ENCODE results near the gene ATXN1.
"Not testable (repeated sequence)": the region's sequence is repeated elsewhere in the genome, so short reads cannot be mapped to it uniquely, and the experiment has no call there.

Gene ATXN1

DNA sequence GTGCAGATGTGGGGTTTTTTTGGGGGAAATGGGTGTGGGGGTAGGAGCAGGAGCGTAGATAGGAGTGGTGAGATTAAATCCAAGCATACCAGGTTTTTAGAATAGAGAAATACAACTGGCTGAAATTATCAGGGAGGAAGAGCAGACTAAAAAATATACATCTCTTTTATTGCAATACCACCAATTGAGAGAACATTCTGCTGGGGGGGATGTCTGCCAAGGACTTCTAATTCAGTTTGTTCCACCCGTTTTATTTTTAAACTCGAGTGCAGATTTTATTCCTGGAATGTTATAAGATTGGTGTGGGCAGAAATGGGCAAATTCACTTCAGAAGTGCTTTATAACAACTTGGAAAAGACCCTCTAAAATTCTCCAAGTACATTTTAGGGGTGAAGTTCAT is 330.2 kb downstream of the ATXN1 start:
- in situ Hi-C loops (cut with MboI; ENCODE audit: low sequenced_read_pairs), result no loop called here

DNA sequence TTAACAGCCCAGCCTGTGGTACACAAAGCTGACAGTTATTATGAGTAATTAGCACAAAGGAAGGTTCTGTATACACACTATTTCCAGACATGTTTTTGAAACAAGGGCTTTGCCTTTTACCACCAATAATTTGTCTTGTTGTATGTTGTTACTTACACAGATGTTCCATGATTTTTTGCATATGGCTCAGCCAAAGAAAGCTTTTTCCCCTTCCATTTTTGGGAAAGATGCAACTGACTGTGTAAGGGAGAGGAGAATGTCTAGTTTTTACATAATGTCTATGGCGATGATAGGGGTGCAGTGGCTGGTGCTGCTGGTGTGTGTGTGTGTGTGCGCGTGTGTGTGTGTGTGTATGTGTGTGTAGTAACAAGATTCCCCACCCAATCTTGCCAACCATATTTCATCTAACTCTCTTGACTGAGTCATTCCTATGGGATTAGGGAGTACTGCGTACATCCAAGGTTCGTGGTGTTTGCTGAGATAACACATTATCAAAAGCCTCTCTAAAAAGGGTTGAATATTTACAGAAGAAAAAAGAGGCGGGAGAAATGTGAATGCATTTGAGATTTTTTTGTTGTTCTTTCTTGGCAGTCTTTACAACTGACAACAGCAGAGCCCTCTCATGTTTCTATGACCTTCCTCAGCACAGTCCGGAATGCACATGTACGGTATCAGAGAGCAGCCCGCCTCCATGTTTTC is 330.7 kb downstream of the ATXN1 start:
- in situ Hi-C loops (cut with MboI; ENCODE audit: low sequenced_read_pairs), result no loop called here

DNA sequence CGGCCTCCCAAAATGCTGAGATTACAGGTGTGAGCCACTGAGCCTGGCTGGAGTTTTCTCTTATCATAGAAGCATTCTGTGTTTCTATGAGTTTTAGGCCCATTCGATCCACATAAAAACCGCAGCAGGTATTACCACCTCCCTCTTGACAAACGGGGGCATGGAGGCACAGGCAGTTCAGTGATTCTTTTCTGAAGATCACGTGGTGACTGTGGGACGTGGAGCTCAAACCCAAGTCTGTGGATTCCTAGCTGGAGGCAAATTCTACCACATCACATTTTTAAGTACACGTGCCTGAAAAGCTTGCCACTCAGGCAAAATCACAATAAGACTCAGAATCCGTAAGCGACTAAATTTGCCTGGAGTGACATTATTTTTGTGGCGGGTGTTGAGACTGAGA is 331.6 kb downstream of the ATXN1 start:
- in situ Hi-C loops (cut with MboI; ENCODE audit: low sequenced_read_pairs), result no loop called here

DNA sequence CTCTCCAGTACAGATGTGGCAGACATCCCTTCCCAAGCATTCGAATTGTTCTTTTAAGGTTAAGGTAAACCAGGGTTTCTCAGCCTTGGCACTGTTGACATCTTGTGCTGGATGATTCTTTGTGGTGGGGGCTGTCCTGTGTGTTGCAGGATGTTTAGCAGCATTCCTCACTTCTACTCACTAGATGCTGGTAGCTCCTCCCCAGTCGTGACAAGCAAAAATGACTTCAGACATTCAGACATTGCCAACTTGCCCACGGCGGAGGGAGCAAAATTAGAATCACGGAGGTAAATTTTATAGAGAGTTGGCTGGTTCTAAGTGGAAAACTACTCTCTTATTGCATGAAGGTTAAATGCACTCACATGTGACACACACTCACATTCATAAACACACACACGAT is 334.1 kb downstream of the ATXN1 start:
- in situ Hi-C loops (cut with MboI; ENCODE audit: low sequenced_read_pairs), result no loop called here

DNA sequence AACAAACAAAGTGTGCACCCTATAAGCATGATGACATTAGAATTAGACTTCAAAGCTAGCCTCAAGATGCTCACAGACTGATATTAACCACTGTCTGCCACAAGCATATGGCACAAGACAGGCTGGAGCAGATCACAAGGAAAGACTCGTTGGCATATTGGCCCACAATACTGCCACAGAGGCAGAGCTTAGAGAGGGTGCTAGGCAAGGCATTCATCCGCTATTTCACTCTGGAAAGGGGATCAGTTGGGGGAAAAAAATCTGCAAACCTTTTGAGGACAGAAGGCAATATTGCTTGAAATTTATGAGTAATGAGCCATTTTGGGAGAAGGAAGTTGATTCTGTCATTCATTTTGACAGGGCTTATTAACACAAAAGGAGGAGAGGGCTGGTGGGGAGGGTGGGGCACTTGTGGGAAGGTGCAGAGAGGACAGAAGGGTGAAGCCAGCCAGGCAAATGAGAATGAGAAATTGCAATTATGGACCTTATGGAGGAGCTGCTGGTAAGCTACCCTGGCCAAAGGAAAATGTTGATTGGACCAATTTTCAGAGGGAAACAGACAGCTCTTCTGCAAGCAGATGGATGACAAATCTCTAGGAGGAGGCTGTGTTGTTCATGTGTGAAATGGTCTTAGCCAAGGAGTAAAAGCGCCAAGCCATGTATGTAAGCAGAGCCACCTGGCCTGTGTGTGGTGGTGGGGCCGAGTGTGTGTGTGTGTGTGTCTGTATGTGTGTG is 335.2 kb downstream of the ATXN1 start:
- in situ Hi-C loops (cut with MboI; ENCODE audit: low sequenced_read_pairs), result no loop called here

DNA sequence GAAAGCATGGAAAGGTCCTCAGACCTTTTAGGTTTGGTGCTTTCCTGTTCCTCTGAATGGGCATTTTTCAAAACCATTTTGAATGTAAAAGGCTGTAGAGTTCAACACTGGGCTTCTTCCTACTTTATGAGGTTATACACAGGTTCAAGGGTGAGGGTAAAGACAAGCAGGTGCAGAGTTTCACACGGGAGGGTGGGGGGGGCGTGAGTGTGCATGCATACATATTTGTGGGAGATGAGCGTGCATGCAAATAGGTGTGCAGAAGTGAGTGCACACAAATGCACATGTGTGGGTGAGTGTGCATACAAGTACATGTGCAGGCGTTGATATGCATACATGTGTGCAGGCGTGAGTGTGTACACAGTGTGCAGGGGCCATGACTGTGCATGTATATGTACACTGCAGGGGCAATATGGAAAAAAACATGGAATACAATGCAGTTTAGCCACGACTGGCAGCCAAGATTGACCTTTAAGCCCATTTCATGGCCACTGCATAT is 339.7 kb downstream of the ATXN1 start:
- in situ Hi-C loops (cut with MboI; ENCODE audit: low sequenced_read_pairs), result no loop called here

DNA sequence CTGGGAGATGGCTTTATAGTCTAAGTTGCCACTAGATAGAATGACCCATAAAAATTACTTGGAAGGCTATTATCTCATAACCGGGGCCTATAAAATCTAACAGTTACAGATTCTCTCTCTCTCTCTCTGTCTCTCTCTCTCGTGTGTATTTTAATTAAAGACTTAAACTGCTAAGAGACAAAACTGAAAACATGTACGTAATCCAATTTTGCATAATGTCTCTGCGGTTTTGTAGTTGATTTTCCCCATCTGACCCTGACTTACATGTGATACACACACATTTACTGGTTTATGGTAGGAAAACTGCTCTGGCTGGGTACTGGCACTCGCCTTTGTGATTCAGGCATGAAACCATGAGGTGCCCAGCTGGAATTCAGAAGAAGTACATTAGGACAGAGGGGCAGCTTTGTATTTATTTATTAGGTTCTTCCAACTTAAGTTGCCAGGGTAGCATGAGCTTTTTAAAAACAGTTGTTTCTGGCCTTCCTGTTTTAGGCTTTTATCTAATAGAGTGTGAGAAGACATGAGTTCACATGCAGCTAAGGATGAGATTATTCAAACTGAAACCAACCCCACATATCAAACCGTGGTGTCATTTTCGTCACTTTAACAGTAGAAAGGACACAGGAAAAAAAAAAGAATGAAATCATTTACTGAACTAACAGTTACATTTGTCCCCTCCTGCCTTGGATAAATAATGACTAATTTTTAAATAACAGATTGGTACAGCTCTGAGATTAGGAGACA is 340.4 kb downstream of the ATXN1 start:
- in situ Hi-C loops (cut with MboI; ENCODE audit: low sequenced_read_pairs), result no loop called here

DNA sequence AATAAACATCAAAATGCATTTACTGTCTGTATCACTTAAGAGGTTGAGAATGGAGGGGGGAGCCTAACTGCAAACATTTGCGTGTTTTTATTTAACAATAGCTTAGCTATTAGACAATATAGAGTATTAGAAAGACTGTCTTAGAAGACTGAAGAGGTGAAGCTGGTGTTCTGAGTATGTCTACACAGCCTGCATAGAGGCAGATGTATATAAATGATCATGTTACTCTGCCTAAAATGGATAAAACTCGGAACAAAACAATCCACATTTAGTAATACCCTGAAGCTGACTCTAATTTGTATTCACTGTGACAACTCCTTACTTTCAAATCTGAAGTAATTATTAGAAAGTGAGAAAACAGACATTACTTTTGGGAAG is 340.9 kb downstream of the ATXN1 start:
- in situ Hi-C loops (cut with MboI; ENCODE audit: low sequenced_read_pairs), result no loop called here

DNA sequence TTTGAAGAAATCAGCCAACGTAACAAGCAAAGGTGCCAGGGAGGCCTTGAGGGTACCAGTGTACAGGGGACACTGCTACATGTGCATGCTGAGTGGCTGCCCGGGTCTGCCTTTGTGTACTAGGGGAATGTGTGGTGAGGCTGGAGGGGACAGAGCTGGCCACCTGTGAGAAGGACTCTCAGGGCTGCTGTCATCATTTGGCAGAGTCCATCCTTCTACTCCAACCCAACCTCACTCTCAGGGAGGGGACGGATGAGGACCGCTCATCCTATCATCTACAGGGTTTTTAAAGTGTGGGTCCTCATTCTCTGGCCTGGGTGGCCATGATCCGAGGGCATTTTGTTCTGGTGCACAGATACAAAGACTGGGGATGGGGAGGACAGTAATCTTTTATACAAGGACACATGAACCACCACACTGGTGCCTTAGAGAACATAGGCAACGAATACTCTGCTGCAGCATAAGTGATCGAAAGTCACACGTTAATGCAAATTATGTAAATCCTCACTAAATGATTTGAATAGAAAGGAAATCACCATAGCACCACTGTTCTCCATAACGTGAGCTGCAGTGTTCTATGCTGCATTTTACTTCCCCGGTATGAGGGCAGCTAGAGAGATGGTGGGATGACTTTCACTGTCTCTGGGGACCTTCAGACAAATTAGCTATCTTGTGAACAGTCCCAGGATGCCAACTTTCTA is 341.5 kb downstream of the ATXN1 start:
- in situ Hi-C loops (cut with MboI; ENCODE audit: low sequenced_read_pairs), result no loop called here

DNA sequence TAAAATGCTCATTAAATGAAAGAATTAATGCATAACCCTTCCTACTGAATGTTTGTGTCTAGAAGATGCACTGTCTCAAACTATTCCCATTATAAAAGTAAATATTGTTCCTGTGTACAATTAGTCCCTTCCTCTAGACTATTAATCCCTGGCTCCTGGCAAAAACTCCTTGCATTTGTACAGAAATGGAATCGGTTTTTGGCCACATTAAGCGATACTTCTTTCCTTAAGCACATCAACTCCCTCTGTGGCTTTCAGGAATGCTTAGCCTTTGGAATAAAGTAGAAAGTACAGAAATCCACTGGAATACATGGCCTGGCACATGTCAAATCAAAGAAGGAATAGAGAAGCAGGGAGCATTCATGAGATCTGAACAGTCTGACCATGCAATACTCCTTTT is 343.1 kb downstream of the ATXN1 start:
- in situ Hi-C loops (cut with MboI; ENCODE audit: low sequenced_read_pairs), result no loop called here

DNA sequence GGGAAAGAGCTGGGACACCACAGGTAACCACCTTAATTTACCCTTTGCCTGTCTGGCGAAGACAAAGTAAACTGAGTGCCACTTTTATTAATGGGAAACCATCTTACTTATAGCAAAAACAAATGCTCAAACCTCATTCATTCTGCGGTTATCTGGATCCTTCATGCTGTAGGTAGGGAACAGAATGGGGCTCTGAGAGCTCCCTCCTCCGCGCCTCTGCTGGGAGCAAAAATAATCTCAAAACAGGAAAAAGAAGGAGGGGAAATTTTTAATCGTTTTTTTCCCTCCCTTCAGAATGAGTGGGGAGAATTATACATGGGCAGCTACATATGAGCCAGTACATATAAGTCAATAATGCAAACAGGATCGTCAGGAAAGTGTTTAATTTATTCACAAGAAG is 345.6 kb downstream of the ATXN1 start:
- in situ Hi-C loops (cut with MboI; ENCODE audit: low sequenced_read_pairs), result no loop called here

DNA sequence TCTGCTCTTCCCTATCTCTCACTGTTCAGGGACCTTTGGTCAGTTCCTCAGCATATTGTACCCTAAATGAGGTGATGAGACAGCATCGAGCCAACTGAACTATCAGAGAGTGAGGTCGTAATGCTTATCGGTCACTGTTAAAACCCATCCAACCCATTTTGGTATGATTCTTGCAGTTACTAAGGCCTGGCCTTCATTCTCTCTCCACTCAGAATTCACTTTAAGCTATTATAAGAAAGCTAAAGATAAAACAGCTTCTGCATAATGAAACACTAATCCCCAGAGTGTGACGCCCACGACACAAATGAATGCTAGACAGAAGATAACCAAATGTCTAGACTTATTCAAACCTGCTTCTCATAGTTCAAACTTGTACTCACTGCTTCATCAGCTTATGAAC is 347.1 kb downstream of the ATXN1 start:
- in situ Hi-C loops (cut with MboI; ENCODE audit: low sequenced_read_pairs), result no loop called here

DNA sequence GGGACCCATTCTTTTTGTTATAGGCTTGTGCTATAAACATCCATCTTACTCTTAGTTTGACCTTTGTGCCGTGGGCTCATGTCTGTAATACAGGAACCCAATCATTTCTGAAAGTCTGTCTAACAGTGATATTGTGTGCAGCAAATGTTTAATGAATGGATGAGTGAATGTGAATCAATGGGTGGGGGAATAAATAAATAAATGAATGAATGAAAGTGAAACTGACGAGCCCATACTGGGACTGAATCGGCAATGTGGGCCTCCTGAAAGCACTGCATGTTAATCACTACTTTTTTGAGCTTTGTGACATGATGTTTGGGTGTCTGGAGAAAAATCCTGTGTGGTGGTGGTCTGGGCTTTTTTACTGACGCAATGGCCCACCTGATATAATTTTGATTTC is 347.9 kb downstream of the ATXN1 start:
- in situ Hi-C loops (cut with MboI; ENCODE audit: low sequenced_read_pairs), result no loop called here

DNA sequence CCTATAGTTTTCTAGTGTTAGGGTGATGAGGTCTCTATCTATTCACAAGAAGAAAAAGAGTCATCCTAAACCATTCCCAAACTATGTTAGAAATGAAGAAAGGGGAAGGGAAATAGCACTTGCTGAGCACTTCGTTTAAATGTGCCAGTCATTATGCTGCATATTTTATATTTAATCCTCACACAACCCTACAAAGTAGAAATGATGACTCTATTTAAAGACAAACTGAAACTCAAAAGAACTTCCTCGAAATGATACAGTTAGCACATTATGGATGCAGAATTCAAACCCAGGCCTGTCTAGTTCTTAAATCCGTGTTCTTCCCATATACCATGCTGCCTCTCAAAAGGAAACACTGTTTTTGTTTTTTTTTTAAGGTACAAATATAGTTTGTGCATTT is 348.3 kb downstream of the ATXN1 start:
- in situ Hi-C loops (cut with MboI; ENCODE audit: low sequenced_read_pairs), result no loop called here

DNA sequence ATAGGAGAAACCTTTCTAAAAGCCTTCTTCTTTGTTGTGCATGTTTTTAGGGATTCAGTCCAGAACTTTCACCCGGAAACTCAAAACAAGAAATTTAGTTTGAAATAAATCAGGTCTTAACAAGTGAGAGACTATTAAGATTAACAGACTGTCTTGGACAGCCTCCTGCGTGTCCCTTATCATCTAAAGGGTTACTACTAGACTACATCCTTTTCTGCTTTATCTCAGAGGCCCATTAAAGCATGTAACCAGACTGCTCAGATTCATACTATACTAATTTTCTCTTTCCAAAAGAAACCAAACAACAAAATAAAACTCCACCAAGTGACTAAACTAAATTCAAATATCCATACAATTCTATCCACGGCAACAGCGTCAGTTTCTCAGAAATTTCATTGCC is 349.1 kb downstream of the ATXN1 start:
- in situ Hi-C loops (cut with MboI; ENCODE audit: low sequenced_read_pairs), result no loop called here

DNA sequence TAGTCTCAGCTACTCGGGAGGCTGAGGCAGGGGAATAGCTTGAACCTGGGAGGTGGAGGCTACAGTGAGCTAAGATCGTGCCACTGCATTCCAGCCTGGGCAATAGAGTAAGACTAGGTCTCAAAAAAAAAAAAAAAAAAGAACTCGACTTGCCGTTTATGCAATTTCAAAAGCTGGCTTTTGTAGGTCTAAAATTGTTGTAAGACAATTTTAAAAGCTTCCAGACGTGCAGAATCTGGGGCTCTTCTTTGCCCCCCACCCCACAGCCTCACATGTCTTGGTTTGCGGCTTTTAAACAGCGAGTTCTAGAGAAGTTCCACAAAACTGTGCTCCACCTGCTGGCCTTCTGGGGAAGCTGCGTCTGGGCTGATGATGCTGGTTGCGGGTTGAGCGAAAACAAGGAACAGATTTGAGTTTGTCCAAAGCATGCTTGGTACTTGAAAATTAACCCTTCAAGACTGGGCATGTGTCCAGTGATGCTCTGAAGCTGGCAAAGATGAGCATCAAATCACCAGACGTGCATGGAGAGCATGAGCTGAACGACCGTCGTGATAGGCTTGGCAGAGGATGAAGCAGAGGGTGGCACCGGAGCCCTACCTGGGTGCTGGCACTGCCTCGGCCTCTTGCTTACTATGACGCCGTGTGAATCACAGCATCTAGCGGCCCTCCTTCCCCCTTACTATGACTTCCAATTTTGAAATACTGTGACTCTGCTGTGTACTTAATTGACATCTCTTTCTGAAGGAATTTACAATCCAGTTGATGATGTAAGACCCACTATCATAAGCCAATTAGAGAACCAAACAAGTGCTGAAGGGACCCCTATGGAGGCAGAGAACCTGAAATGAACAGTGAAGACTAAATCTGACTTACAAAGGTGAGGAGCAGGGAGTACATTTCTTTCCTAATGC is 351.5 kb downstream of the ATXN1 start:
- in situ Hi-C loops (cut with MboI; ENCODE audit: low sequenced_read_pairs), result no loop called here

DNA sequence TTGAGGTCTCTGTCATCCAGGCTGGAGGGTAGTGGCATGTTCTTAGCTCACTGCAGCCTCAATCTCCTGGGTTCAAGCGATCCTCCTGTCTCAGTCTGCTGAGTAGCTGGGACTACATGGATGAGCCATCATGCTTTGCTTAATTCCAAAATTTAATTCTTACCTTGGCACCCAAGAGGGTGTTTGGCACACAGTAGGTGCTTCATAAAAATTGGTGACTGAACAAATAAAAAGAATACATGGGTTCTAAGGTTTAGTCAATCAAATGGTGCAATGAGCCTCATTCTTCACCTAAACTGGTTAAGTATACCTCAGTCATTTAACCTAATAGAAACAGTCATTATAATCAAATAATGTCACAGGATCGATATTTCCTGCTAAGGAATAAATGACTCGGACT is 352.5 kb downstream of the ATXN1 start:
- in situ Hi-C loops (cut with MboI; ENCODE audit: low sequenced_read_pairs), result no loop called here

DNA sequence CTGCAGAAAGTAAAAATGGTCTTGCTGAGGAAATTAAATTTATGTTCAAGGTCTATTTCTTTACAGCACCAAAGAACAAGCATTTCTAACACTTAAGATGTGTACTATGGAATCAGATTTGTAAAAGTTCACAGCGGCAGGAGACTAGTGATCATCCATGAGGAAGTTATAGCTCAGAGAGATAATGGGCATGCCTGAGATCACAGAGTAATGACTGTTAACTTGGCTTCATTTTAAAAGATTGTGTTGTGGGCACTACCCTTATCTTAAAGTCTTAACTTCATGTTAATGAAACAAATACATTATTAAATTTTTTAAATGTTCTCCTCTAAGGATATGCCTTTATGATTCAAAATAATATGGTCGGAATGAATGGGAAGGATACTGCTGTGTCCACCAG is 354.3 kb downstream of the ATXN1 start:
- in situ Hi-C loops (cut with MboI; ENCODE audit: low sequenced_read_pairs), result no loop called here

DNA sequence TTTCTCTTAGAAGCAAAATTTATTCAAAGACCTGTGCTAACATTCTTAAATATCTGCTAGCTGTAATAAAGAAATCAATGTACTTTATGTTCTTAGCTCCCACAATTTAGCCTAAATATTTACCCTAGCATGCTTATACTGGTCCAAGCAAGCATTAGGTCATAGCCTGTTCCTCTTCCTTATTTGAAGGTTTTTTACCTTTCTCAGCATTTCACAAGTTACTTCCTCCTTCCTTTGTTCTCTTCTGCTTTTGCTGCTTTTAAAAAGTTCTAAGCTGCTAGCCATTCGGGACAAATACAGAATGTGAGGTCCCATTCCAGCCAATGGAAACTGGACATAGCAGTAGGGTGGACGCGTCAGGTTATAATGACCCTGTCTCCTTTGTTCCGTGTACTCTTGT is 354.7 kb downstream of the ATXN1 start:
- in situ Hi-C loops (cut with MboI; ENCODE audit: low sequenced_read_pairs), result not testable (repeated sequence)

DNA sequence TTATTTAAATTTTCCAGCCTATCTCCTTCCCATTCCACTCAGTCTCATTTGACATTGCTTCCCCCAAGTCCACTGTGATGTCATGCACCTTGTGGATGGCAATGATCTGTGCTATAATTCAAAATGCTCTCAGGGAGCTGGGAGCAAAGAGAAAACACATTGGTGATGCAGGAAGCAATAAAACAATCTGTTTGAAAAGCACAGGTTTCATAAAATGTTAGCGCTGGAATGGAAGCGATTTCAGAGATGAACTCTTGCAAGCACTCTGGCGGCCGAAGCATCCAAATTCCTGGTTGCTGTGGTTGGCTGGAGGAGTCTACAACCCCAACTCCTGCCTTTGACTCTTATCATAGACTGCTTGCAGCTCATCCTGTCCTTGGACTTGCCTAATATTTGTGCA is 355.9 kb downstream of the ATXN1 start:
- in situ Hi-C loops (cut with MboI; ENCODE audit: low sequenced_read_pairs), result no loop called here
